ENCODE data around the gene CTXND1.

Gene CTXND1

DNA sequence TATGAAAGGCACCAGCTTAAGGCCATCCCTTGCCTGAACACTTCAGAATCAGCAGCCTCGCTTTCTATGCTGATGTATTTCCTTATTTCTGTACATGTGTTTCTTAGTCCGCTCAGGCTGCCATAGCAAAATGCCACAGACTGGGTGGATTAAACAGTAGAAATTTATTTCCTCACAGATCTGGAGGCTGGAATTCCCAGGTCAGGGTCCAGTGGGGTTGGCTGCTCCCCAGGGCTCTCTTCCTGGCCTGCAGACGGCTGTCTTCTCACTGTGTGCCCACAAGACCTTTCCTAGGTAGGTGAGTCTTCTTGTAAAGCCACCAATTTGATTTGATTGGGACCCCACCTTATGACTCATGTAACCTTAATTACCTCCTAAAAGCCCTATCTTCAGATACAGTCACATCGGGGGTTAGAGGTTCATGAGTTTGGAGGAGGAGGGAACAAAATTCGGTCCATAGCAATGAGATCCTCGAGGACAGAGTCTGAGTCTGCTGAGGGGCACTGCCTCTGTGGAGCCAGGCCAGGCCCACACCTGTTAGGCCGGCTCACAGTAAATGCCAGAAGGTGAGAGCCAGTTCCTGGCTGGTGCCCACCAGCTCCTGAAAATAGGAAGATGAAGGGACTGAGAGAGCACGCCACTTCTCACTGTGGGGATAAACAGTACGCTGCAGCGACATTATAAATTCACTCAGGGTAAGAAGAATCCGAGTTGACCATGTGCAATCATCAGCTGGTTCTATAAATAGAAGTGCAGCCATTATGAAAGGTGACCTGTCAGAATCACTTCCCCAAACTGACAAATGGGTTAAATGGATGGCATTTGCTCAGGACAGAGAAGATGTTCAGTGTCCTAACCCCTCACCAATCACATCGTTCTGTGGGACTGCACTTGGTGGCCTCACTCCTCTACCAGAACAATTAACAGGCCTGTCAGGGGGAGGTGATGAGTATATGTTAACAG lies 41.1 kb downstream of the CTXND1 start:
- Histone ChIP-seq H3K4me3 (ENCODE audit: low read length) (no peak overlapping the region), H3K79me2 (ENCODE audit: low read length) (no peaks in the 10 kb centered on the region), H3F3A (ENCODE audit: insufficient read depth, low read length) (no peaks in the 10 kb centered on the region), H3K27me3 (replicated peaks; ENCODE audit: insufficient read depth, low read length) (no peaks in the 10 kb centered on the region), H3K27ac (ENCODE audit: low read length) (no peak overlapping the region), H2AFZ (ENCODE audit: low read length) (0 out of 2 replicates have a peak overlapping the region, but pooled peaks have one; percentile 10), H3K4me1 (ENCODE audit: low read length) (peaks cover 6% of the 10 kb centered on the region; the same call in 1 of the 2 replicates), H3K9me3 (replicated peaks; ENCODE audit: insufficient read depth, low read length) (no peaks in the 10 kb centered on the region), H3K9ac (ENCODE audit: low read length) (no peak overlapping the region), H4K20me1 (ENCODE audit: insufficient read depth, low read length) (no peaks in the 10 kb centered on the region; the same call in 1 of the 2 replicates), H3K9me2 (replicated peaks; ENCODE audit: insufficient read depth, low read length) (no peaks in the 10 kb centered on the region), H3K36me3 (replicated peaks; ENCODE audit: insufficient read depth, low read length) (no peaks in the 10 kb centered on the region), H3K4me2 (ENCODE audit: low read depth, low read length) (no peak overlapping the region)
- TF ChIP-seq CTCF (IDR thresholded peaks at IDR 0.05; ENCODE audit: low read length) (no peak), EZH2phosphoT487 (IDR thresholded peaks at IDR 0.05; ENCODE audit: low read length) (no peak)
- no peak for DNase-seq

DNA sequence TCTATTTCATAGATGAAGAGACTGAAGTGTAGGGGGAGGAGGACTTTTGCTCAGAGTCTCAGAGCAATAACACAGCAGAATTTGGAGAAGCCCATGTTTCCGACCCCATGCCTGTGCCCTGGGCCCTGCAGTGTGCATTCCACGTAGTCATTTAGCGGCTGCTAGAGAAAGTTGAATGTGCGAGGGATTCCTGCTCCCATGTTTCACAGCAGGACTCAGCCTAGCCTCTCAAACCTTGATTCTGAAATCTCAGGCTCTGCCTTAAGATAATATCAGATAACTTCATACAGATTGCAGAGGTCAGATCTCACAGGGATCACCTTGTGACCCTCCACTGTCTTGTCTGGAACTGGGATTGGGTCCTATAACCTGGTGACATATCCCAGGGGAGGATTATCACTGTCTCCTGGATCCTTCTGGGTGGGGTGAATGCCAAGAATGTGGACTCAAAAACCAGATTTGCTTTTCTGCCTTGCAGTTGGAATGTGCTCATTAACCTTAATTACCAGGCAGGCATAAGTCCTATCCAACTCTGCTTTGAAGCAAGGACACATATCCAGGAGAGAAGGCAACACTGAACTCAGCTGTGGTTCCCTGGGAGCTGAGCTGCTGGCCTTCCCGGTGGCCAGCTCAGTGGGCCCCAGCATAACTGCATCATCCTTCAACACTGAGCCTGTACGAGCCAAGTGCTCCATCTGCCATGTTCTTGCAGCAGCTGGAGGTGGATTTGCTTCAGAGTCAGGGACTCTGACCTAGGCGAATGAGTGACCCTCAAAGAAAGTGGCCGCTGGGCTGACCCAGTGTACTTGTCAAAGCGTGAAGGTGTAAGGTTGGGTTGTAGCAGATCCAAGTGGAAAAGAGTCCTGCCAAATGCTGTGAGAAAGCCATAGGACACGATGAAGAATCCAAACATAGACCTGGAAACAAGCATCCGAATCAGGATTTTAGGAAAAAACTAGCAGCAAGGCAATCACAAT lies 43.0 kb downstream of the CTXND1 start:
- H3K9me2 ChIP-seq (replicated peaks; ENCODE audit: insufficient read depth, low read length) = no peaks in the 10 kb centered on the region
- no peak for DNase-seq

GRCh38 chr15:80207887-80208286 lies 44.1 kb downstream of the CTXND1 start:
- no peak for DNase-seq
- Histone ChIP-seq H3K9ac (ENCODE audit: low read length) (no peak overlapping the region), H3K27ac (ENCODE audit: low read length) (no peak overlapping the region), H3K4me2 (ENCODE audit: low read depth, low read length) (no peak overlapping the region), H2AFZ (ENCODE audit: low read length) (no peak overlapping the region), H3K4me3 (ENCODE audit: low read length) (no peak overlapping the region), H3F3A (ENCODE audit: insufficient read depth, low read length) (no peaks in the 10 kb centered on the region), H3K36me3 (replicated peaks; ENCODE audit: insufficient read depth, low read length) (no peaks in the 10 kb centered on the region), H3K79me2 (ENCODE audit: low read length) (no peaks in the 10 kb centered on the region), H3K9me2 (replicated peaks; ENCODE audit: insufficient read depth, low read length) (no peaks in the 10 kb centered on the region), H3K4me1 (ENCODE audit: low read length) (peaks cover 6% of the 10 kb centered on the region; the same call in 1 of the 2 replicates), H3K27me3 (replicated peaks; ENCODE audit: insufficient read depth, low read length) (no peaks in the 10 kb centered on the region), H3K9me3 (replicated peaks; ENCODE audit: insufficient read depth, low read length) (no peaks in the 10 kb centered on the region), H4K20me1 (ENCODE audit: insufficient read depth, low read length) (no peaks in the 10 kb centered on the region; the same call in 1 of the 2 replicates)
- no peak for TF ChIP-seq CTCF (IDR thresholded peaks at IDR 0.05; ENCODE audit: low read length)
- no peak for TF ChIP-seq EZH2phosphoT487 (IDR thresholded peaks at IDR 0.05; ENCODE audit: low read length)
- no peak for TF ChIP-seq EZH2 (optimal IDR thresholded peaks at IDR 0.05; ENCODE audit: low read depth, low read length)

More for the DNA sequence above, 43.0 kb downstream of the CTXND1 start:
- Histone ChIP-seq H2AFZ (ENCODE audit: low read length) (no peak overlapping the region), H3K4me1 (ENCODE audit: low read length) (peaks cover 6% of the 10 kb centered on the region; the same call in 1 of the 2 replicates), H3K79me2 (ENCODE audit: low read length) (no peaks in the 10 kb centered on the region), H3K27ac (ENCODE audit: low read length) (no peak overlapping the region), H3K4me2 (ENCODE audit: low read depth, low read length) (no peak overlapping the region), H3K9ac (ENCODE audit: low read length) (no peak overlapping the region), H3F3A (ENCODE audit: insufficient read depth, low read length) (no peaks in the 10 kb centered on the region), H3K36me3 (replicated peaks; ENCODE audit: insufficient read depth, low read length) (no peaks in the 10 kb centered on the region), H4K20me1 (ENCODE audit: insufficient read depth, low read length) (no peaks in the 10 kb centered on the region; the same call in 1 of the 2 replicates), H3K9me3 (replicated peaks; ENCODE audit: insufficient read depth, low read length) (no peaks in the 10 kb centered on the region), H3K27me3 (replicated peaks; ENCODE audit: insufficient read depth, low read length) (no peaks in the 10 kb centered on the region), H3K4me3 (ENCODE audit: low read length) (no peak overlapping the region)
- no peak for TF ChIP-seq CTCF (IDR thresholded peaks at IDR 0.05; ENCODE audit: low read length)
- no peak for TF ChIP-seq EZH2 (optimal IDR thresholded peaks at IDR 0.05; ENCODE audit: low read depth, low read length)
- no peak for TF ChIP-seq EZH2phosphoT487 (IDR thresholded peaks at IDR 0.05; ENCODE audit: low read length)
